HEK293 (cell line): ENCODE measurements around the gene PPEF2.

Experiments
- CTCF ChIA-PET: fragments of 350-600 bp; formaldehyde crosslinking; extraction: SDS; loops from one replicate; lab custom pipeline; 2021; ENCODE audit warnings: antibody characterized with exemption; lab: Yijun Ruan, JAX
- POLR2A ChIA-PET: fragments of 300-600 bp; formaldehyde crosslinking; extraction: SDS; loops from one replicate; lab custom pipeline; 2020; ENCODE audit warnings: antibody characterized with exemption, inconsistent platforms; lab: Yijun Ruan, JAX
- H3K27ac ChIP-seq: fragments of 200-500 bp; sonication (Bioruptor generic); 2 replicates; pipeline ENCODE4 v1.5.1; 2014; ENCODE audit warnings: low read depth, low read length, control low read depth, inconsistent platforms; ENCODE audit errors: extremely low read depth
- H3K36me3 ChIP-seq, 2 experiments: fragments of 200-500 bp in 1 of 2; sonication (Bioruptor generic) in 1 of 2; 1 replicate in 1 of 2; 2 replicates in 1 of 2; pipeline ENCODE4 v1.5.1; 2014 to 2017; ENCODE audit warnings: inconsistent platforms in 2 of 2, low read length in 2 of 2; ENCODE audit not compliant: control insufficient read depth in 2 of 2, insufficient read depth in 1 of 2
- H3K4me1 ChIP-seq: fragments of 200-500 bp; sonication (Bioruptor generic); 2 replicates; pipeline ENCODE4 v1.5.1; 2014; ENCODE audit warnings: mild to moderate bottlenecking, low read length, inconsistent platforms; ENCODE audit not compliant: control insufficient read depth, insufficient read depth
- H3K4me3 ChIP-seq: 2 replicates; pipeline ENCODE4 v1.5.1; 2011; ENCODE audit warnings: low read depth, mild to moderate bottlenecking, control low read depth, low read length, moderate library complexity
- H3K9me3 ChIP-seq: fragments of 200-500 bp; sonication (Bioruptor generic); 2 replicates; pipeline ENCODE4 v1.5.1; 2014; ENCODE audit warnings: low read depth, low read length, inconsistent platforms; ENCODE audit not compliant: control insufficient read depth, insufficient read depth
- GLI2 ChIP-seq: fragments of 450-650 bp; formaldehyde crosslinking; IDR thresholded peaks from 2 replicates; pipeline ENCODE4; 2017; ENCODE audit warnings: missing biosample characterization, missing genetic modification characterization, low read depth, borderline replicate concordance
- OVOL3 ChIP-seq: fragments of 450-650 bp; formaldehyde crosslinking; IDR thresholded peaks from 2 replicates; pipeline ENCODE4 v1.5.1; 2016; ENCODE audit warnings: missing biosample characterization, missing genetic modification characterization
- REPIN1 ChIP-seq: fragments of 450-650 bp; formaldehyde crosslinking; IDR thresholded peaks from 2 replicates; pipeline ENCODE4 v1.5.1; 2017; ENCODE audit warnings: missing biosample characterization, missing genetic modification characterization, low read depth
- TSHZ1 ChIP-seq: fragments of 450-650 bp; formaldehyde crosslinking; IDR thresholded peaks from 2 replicates; pipeline ENCODE4 v1.5.1; 2016; ENCODE audit warnings: missing biosample characterization, missing genetic modification characterization, borderline replicate concordance
- ZBTB10 ChIP-seq: fragments of 450-650 bp; formaldehyde crosslinking; IDR thresholded peaks from 2 replicates; pipeline ENCODE4 v1.5.1; 2016; ENCODE audit warnings: missing biosample characterization, missing genetic modification characterization
- ZNF114 ChIP-seq: fragments of 450-650 bp; formaldehyde crosslinking; IDR thresholded peaks from 2 replicates; pipeline ENCODE4 v1.5.0; 2017; ENCODE audit warnings: missing biosample characterization, missing genetic modification characterization
- ZNF132 ChIP-seq: fragments of 450-650 bp; formaldehyde crosslinking; IDR thresholded peaks from 2 replicates; pipeline ENCODE4 v1.5.1; 2017; ENCODE audit warnings: missing biosample characterization, missing genetic modification characterization, borderline replicate concordance
- ZNF423 ChIP-seq: fragments of 450-650 bp; formaldehyde crosslinking; IDR thresholded peaks from 2 replicates; pipeline ENCODE4 v1.5.1; 2016; ENCODE audit warnings: missing biosample characterization, missing genetic modification characterization
- ZNF623 ChIP-seq: fragments of 450-650 bp; formaldehyde crosslinking; IDR thresholded peaks from 2 replicates; pipeline ENCODE4 v1.5.1; 2016; ENCODE audit warnings: missing biosample characterization, missing genetic modification characterization
- ZNF639 ChIP-seq: fragments of 450-650 bp; formaldehyde crosslinking; IDR thresholded peaks from 2 replicates; pipeline ENCODE4 v1.5.1; 2016; ENCODE audit warnings: missing biosample characterization, missing genetic modification characterization
- ZNF645 ChIP-seq: fragments of 450-650 bp; formaldehyde crosslinking; IDR thresholded peaks from 2 replicates; pipeline ENCODE4; 2016; ENCODE audit warnings: missing biosample characterization, missing genetic modification characterization
- ZNF777 ChIP-seq: fragments of 450-650 bp; formaldehyde crosslinking; IDR thresholded peaks from 2 replicates; pipeline ENCODE4 v1.5.1; 2017; ENCODE audit warnings: missing biosample characterization, missing genetic modification characterization, borderline replicate concordance
- ZNF792 ChIP-seq: fragments of 450-650 bp; formaldehyde crosslinking; IDR thresholded peaks from 2 replicates; pipeline ENCODE4 v1.5.1; 2016; ENCODE audit warnings: missing biosample characterization, missing genetic modification characterization
- TF ChIP-seq, protein P1 (sequence below): IDR thresholded peaks from 2 replicates; pipeline ENCODE4 v1.6.1; 2011; ENCODE audit warnings: mild to moderate bottlenecking, low read depth, low read length, borderline replicate concordance
- TF ChIP-seq, protein P2 (sequence below): fragments of 450-650 bp; formaldehyde crosslinking; IDR thresholded peaks from 2 replicates; pipeline ENCODE4 v1.5.1; 2016; ENCODE audit warnings: missing biosample characterization, missing genetic modification characterization
- TF ChIP-seq, protein P3 (sequence below): fragments of 450-650 bp; formaldehyde crosslinking; IDR thresholded peaks from 2 replicates; pipeline ENCODE4 v1.5.1; 2017; ENCODE audit warnings: missing biosample characterization, mild to moderate bottlenecking, missing genetic modification characterization, moderate library complexity
- TF ChIP-seq, protein P4 (sequence below): fragments of 450-650 bp; formaldehyde crosslinking; IDR thresholded peaks from 2 replicates; pipeline ENCODE4 v1.5.1; 2017; ENCODE audit warnings: missing biosample characterization, missing genetic modification characterization

The PPEF2 gene

GRCh38 chr4:75924309-75924827 is 22.1 kb upstream of the PPEF2 start:
- POLR2A ChIA-PET, result interaction anchor here (0.9 kb wide), 1 partner anchor 16 kb away, joined by 3 read pairs; the partner anchor contains the start of gene NAAA

More at GRCh38 chr4:75924309-75924827, 22.1 kb upstream of the PPEF2 start:
- no peak overlapping the region for H3K27ac ChIP-seq
- peaks cover 0 to 36% of the 10 kb centered on the region in 2 experiments; a peak in 2 of 3 replicates for H3K36me3 ChIP-seq
- H3K4me1 ChIP-seq, result no peaks in the 10 kb centered on the region
- CTCF ChIA-PET, result interaction anchor here (1.0 to 1.2 kb wide), 2 partner anchors 8 to 28 kb away, joined by 3 read pairs; no protein-coding TSS in a partner anchor
- no peaks in the 10 kb centered on the region for H3K9me3 ChIP-seq
- TF ChIP-seq ZNF623 (tag by site-specific recombination), result no peak
- no peak for TF ChIP-seq OVOL3 (tag by site-specific recombination)
- TF ChIP-seq ZNF645 (tag by site-specific recombination), result no peak
- TF ChIP-seq, protein P1, sequence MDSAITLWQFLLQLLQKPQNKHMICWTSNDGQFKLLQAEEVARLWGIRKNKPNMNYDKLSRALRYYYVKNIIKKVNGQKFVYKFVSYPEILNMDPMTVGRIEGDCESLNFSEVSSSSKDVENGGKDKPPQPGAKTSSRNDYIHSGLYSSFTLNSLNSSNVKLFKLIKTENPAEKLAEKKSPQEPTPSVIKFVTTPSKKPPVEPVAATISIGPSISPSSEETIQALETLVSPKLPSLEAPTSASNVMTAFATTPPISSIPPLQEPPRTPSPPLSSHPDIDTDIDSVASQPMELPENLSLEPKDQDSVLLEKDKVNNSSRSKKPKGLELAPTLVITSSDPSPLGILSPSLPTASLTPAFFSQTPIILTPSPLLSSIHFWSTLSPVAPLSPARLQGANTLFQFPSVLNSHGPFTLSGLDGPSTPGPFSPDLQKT, result no peak
- TF ChIP-seq REPIN1 (tag by site-specific recombination), result no peak
- no peak for TF ChIP-seq ZNF777 (tag by site-specific recombination)
- TF ChIP-seq ZNF114 (tag by site-specific recombination), result no peak
- no peak for TF ChIP-seq GLI2 (tag by site-specific recombination)
- no peak for TF ChIP-seq ZNF423
- TF ChIP-seq ZNF639 (tag by site-specific recombination), result no peak
- TF ChIP-seq, protein P2, sequence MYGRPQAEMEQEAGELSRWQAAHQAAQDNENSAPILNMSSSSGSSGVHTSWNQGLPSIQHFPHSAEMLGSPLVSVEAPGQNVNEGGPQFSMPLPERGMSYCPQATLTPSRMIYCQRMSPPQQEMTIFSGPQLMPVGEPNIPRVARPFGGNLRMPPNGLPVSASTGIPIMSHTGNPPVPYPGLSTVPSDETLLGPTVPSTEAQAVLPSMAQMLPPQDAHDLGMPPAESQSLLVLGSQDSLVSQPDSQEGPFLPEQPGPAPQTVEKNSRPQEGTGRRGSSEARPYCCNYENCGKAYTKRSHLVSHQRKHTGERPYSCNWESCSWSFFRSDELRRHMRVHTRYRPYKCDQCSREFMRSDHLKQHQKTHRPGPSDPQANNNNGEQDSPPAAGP (tag by site-specific recombination), result no peak
- TF ChIP-seq ZBTB10 (tag by site-specific recombination), result no peak
- TF ChIP-seq ZNF792 (tag by site-specific recombination), result no peak
- TF ChIP-seq, protein P3, sequence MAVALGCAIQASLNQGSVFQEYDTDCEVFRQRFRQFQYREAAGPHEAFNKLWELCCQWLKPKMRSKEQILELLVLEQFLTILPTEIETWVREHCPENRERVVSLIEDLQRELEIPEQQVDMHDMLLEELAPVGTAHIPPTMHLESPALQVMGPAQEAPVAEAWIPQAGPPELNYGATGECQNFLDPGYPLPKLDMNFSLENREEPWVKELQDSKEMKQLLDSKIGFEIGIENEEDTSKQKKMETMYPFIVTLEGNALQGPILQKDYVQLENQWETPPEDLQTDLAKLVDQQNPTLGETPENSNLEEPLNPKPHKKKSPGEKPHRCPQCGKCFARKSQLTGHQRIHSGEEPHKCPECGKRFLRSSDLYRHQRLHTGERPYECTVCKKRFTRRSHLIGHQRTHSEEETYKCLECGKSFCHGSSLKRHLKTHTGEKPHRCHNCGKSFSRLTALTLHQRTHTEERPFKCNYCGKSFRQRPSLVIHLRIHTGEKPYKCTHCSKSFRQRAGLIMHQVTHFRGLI (tag by site-specific recombination), result no peak
- TF ChIP-seq, protein P4, sequence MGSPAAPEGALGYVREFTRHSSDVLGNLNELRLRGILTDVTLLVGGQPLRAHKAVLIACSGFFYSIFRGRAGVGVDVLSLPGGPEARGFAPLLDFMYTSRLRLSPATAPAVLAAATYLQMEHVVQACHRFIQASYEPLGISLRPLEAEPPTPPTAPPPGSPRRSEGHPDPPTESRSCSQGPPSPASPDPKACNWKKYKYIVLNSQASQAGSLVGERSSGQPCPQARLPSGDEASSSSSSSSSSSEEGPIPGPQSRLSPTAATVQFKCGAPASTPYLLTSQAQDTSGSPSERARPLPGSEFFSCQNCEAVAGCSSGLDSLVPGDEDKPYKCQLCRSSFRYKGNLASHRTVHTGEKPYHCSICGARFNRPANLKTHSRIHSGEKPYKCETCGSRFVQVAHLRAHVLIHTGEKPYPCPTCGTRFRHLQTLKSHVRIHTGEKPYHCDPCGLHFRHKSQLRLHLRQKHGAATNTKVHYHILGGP (tag by site-specific recombination), result no peak
- TF ChIP-seq ZNF132 (tag by site-specific recombination), result no peak
- no peak for TF ChIP-seq TSHZ1
- no peak overlapping the region for H3K4me3 ChIP-seq
